Mesenchymal stem cell (in vitro differentiated cells and primary cell): ENCODE results near the gene C17orf107.
A peak's percentile ranks its signal among the peaks of the same experiment; 100 is the strongest.

Source experiments
- DNase-seq: peaks from one replicate; pipeline ENCODE4 v3.0.0-alpha.2; 2013
- H2AFZ ChIP-seq: one replicate; pipeline ENCODE4 v1.6.1; 2013; ENCODE audit warnings: low read depth, mild to moderate bottlenecking, control low read depth, inconsistent platforms, low read length, moderate library complexity
- H2AK5ac ChIP-seq: 2 replicates; pipeline ENCODE4 v1.6.1; 2013; ENCODE audit warnings: low read length, moderate library complexity, mild to moderate bottlenecking, inconsistent platforms; ENCODE audit not compliant: severe bottlenecking
- H2BK120ac ChIP-seq: one replicate; pipeline ENCODE4 v1.6.1; 2013; ENCODE audit warnings: low read depth, mild to moderate bottlenecking, inconsistent platforms, low read length, moderate library complexity
- H2BK12ac ChIP-seq, 2 experiments: one replicate each; pipeline ENCODE4 v1.6.1; 2013; ENCODE audit warnings: inconsistent platforms in 2 of 2, low read length in 2 of 2, mild to moderate bottlenecking in 2 of 2, moderate library complexity in 2 of 2, control low read depth in 1 of 2
- H2BK15ac ChIP-seq: one replicate; pipeline ENCODE4 v1.6.1; 2013; ENCODE audit warnings: mild to moderate bottlenecking, low read depth, inconsistent platforms; ENCODE audit not compliant: poor library complexity, severe bottlenecking
- H2BK5ac ChIP-seq: 2 replicates; pipeline ENCODE4 v1.6.1; 2013; ENCODE audit warnings: low read depth, mild to moderate bottlenecking, low read length, control low read depth, inconsistent platforms; ENCODE audit not compliant: poor library complexity, severe bottlenecking
- H3K14ac ChIP-seq, 2 experiments: one replicate each; pipeline ENCODE4 v1.6.1; 2013; ENCODE audit warnings: inconsistent platforms in 2 of 2, low read length in 2 of 2, control low read depth in 1 of 2, mild to moderate bottlenecking in 1 of 2, moderate library complexity in 1 of 2
- H3K18ac ChIP-seq, 2 experiments: one replicate each; pipeline ENCODE4 v1.6.1; 2013; ENCODE audit warnings: inconsistent platforms in 2 of 2, low read length in 2 of 2, control low read depth in 1 of 2, low read depth in 1 of 2, mild to moderate bottlenecking in 1 of 2
- H3K23ac ChIP-seq, 2 experiments: one replicate each; pipeline ENCODE4 v1.6.1; 2013; ENCODE audit warnings: inconsistent platforms in 2 of 2, low read length in 2 of 2, mild to moderate bottlenecking in 2 of 2, moderate library complexity in 2 of 2, control low read depth in 1 of 2
- H3K27ac ChIP-seq: 2 replicates; pipeline ENCODE4 v1.5.1; 2013; ENCODE audit warnings: mild to moderate bottlenecking, moderate library complexity, low read length, control low read depth, inconsistent platforms; ENCODE audit not compliant: poor library complexity, severe bottlenecking
- H3K27me3 ChIP-seq, 2 experiments: 2 replicates each; pipeline versions ENCODE4 v1.6.1 to v1.7.0; 2013; ENCODE audit warnings: low read length in 2 of 2, mild to moderate bottlenecking in 2 of 2, moderate library complexity in 2 of 2, control low read depth in 1 of 2, inconsistent platforms in 1 of 2; ENCODE audit not compliant: control insufficient read depth in 1 of 2, insufficient read depth in 1 of 2
- H3K36me3 ChIP-seq, 2 experiments: 2 replicates each; pipeline versions ENCODE4 v1.6.1 to v1.7.0; 2013; ENCODE audit warnings: low read length in 2 of 2, control low read depth in 1 of 2, inconsistent platforms in 1 of 2, low read depth in 1 of 2, mild to moderate bottlenecking in 1 of 2; ENCODE audit not compliant: insufficient read depth in 2 of 2, control insufficient read depth in 1 of 2
- H3K4ac ChIP-seq, 2 experiments: one replicate each; pipeline ENCODE4 v1.6.1; 2013; ENCODE audit warnings: inconsistent platforms in 2 of 2, low read length in 2 of 2, mild to moderate bottlenecking in 2 of 2, moderate library complexity in 2 of 2, control low read depth in 1 of 2, low read depth in 1 of 2
- H3K4me1 ChIP-seq: 2 replicates; pipeline ENCODE4 v1.6.1; 2013; ENCODE audit warnings: low read depth, low read length, control low read depth; ENCODE audit not compliant: control insufficient read depth, insufficient read depth
- H3K4me2 ChIP-seq: 2 replicates; pipeline ENCODE4 v1.6.1; 2013; ENCODE audit warnings: low read length, mild to moderate bottlenecking, inconsistent platforms; ENCODE audit not compliant: poor library complexity, severe bottlenecking
- H3K4me3 ChIP-seq, 2 experiments: 2 replicates each; pipeline versions ENCODE4 v1.5.1 to v1.7.0; 2013; ENCODE audit warnings: low read length in 2 of 2, mild to moderate bottlenecking in 2 of 2, control low read depth in 1 of 2, low read depth in 1 of 2; ENCODE audit not compliant: insufficient read depth in 1 of 2
- H3K79me1 ChIP-seq: replicated peaks from 2 replicates; pipeline ENCODE4 v1.6.1; 2013; ENCODE audit warnings: mild to moderate bottlenecking, control low read depth, low read length, inconsistent platforms; ENCODE audit not compliant: poor library complexity, severe bottlenecking
- H3K9ac ChIP-seq: 2 replicates; pipeline ENCODE4 v1.7.0; 2013; ENCODE audit warnings: mild to moderate bottlenecking, low read length, moderate library complexity
- H3K9me3 ChIP-seq: 2 replicates; pipeline ENCODE4 v1.7.0; 2013; ENCODE audit warnings: mild to moderate bottlenecking, low read length; ENCODE audit not compliant: control insufficient read depth
- H4K8ac ChIP-seq: one replicate; pipeline ENCODE4 v1.6.1; 2013; ENCODE audit warnings: inconsistent platforms, mild to moderate bottlenecking, low read length, moderate library complexity
- H4K91ac ChIP-seq: one replicate; pipeline ENCODE4 v1.6.1; 2013; ENCODE audit warnings: mild to moderate bottlenecking, low read length, inconsistent platforms
- WGBS: methylation state at CpG from one replicate; pipeline ENCODE4 v1.1.7; 2013; ENCODE audit warnings: mixed read lengths; 5-methylcytosine and 5-hydroxymethylcytosine counted together

C17orf107 gene

GRCh38 chr17:4934173-4934979 lies 35.0 kb downstream of the C17orf107 start:
- 54% methylated on average over 13 of the region's 14 CpGs for WGBS
- Histone ChIP-seq H3K4me3 (peak overlapping the region in 1 of 2 experiments; percentile 59), H4K8ac (peak overlapping the region; percentile 94)

GRCh38 chr17:4935650-4936049 lies 36.3 kb downstream of the C17orf107 start:
- no peak overlapping the region for H3K14ac ChIP-seq
- H2BK5ac ChIP-seq: no peak overlapping the region
- no peak overlapping the region for H3K23ac ChIP-seq

More at GRCh38 chr17:4934173-4934979, 35.0 kb downstream of the C17orf107 start:
- Histone ChIP-seq H4K91ac (peak overlapping the region; percentile 81), H2BK120ac (no peak overlapping the region), H2AK5ac (peak overlapping the region; percentile 45), H3K79me1 (peaks cover 31% of the 10 kb centered on the region), H3K23ac (no peak overlapping the region), H2BK5ac (no peak overlapping the region), H3K4ac (peak overlapping the region in 1 of 2 experiments; percentile 13), H3K4me1 (peaks cover 25% of the 10 kb centered on the region), H2AFZ (peak overlapping the region; percentile 60), H3K14ac (peak overlapping the region in 1 of 2 experiments; percentile 68), H2BK15ac (no peak overlapping the region), H3K27me3 (no peaks in the 10 kb centered on the region), H3K4me2 (peak overlapping the region; percentile 38), H3K18ac (peak overlapping the region in 1 of 2 experiments; percentile 37), H3K36me3 (peaks cover 42 to 50% of the 10 kb centered on the region in 2 experiments), H3K9ac (peak overlapping the region; percentile 71), H2BK12ac (no peak overlapping the region), H3K9me3 (no peaks in the 10 kb centered on the region), H3K27ac (peak overlapping the region; percentile 24)
- peak; percentile 65 for DNase-seq

GRCh38 chr17:4936436-4936835 lies 37.1 kb downstream of the C17orf107 start:
- no peak overlapping the region for H2BK120ac ChIP-seq
- H3K4me3 ChIP-seq: no peak overlapping the region
- no peak overlapping the region for H2BK15ac ChIP-seq
- H3K4ac ChIP-seq: no peak overlapping the region
- H3K27ac ChIP-seq: no peak overlapping the region
- no peak overlapping the region for H3K23ac ChIP-seq
- no peak overlapping the region for H2AK5ac ChIP-seq
- no peak overlapping the region for H3K4me2 ChIP-seq
- H3K18ac ChIP-seq: no peak overlapping the region
- no peak overlapping the region for H2AFZ ChIP-seq
- H3K14ac ChIP-seq: no peak overlapping the region
- H4K8ac ChIP-seq: no peak overlapping the region
- H3K27me3 ChIP-seq: no peaks in the 10 kb centered on the region
- H3K79me1 ChIP-seq: peaks cover 31% of the 10 kb centered on the region
- no peaks in the 10 kb centered on the region for H3K9me3 ChIP-seq
- H3K9ac ChIP-seq: no peak overlapping the region
- no peak for DNase-seq
- over 99% methylated on average over 3 of the region's 3 CpGs for WGBS
- H4K91ac ChIP-seq: no peak overlapping the region
- no peak overlapping the region for H2BK5ac ChIP-seq
- peaks cover 28% of the 10 kb centered on the region for H3K4me1 ChIP-seq
- peaks cover 35 to 50% of the 10 kb centered on the region in 2 experiments for H3K36me3 ChIP-seq
- H2BK12ac ChIP-seq: no peak overlapping the region

More at GRCh38 chr17:4935650-4936049, 36.3 kb downstream of the C17orf107 start:
- H3K9me3 ChIP-seq: no peaks in the 10 kb centered on the region
- peak overlapping the region; percentile 62 for H2BK15ac ChIP-seq
- H2BK12ac ChIP-seq: no peak overlapping the region
- H2AK5ac ChIP-seq: no peak overlapping the region
- no peak for DNase-seq
- no peak overlapping the region for H3K4me3 ChIP-seq
- peaks cover 25% of the 10 kb centered on the region for H3K4me1 ChIP-seq
- no peaks in the 10 kb centered on the region for H3K27me3 ChIP-seq
- peaks cover 41 to 50% of the 10 kb centered on the region in 2 experiments for H3K36me3 ChIP-seq
- H3K4me2 ChIP-seq: no peak overlapping the region
- no peak overlapping the region for H4K91ac ChIP-seq
- H3K79me1 ChIP-seq: peaks cover 31% of the 10 kb centered on the region
- no peak overlapping the region for H2BK120ac ChIP-seq
- no peak overlapping the region for H3K18ac ChIP-seq
- H3K9ac ChIP-seq: no peak overlapping the region
- no peak overlapping the region for H3K4ac ChIP-seq
- no peak overlapping the region for H4K8ac ChIP-seq
- no peak overlapping the region for H3K27ac ChIP-seq
- no peak overlapping the region for H2AFZ ChIP-seq

- no peak overlapping the region for H3K18ac ChIP-seq
- DNase-seq: no peak
- H3K79me1 ChIP-seq: peaks cover 31% of the 10 kb centered on the region
- H3K27me3 ChIP-seq: no peaks in the 10 kb centered on the region
- H2BK120ac ChIP-seq: no peak overlapping the region
- no peak overlapping the region for H3K4ac ChIP-seq
- no peak overlapping the region for H3K4me2 ChIP-seq
- no peak overlapping the region for H2BK5ac ChIP-seq
- H2BK15ac ChIP-seq: no peak overlapping the region
- peak overlapping the region; percentile 97 for H3K9ac ChIP-seq
- no peaks in the 10 kb centered on the region for H3K9me3 ChIP-seq
- no peak overlapping the region for H3K27ac ChIP-seq
- H3K4me3 ChIP-seq: no peak overlapping the region
- H4K8ac ChIP-seq: no peak overlapping the region
- H4K91ac ChIP-seq: no peak overlapping the region
- WGBS: 98% methylated on average over 16 of the region's 16 CpGs
- no peak overlapping the region for H3K14ac ChIP-seq
- no peak overlapping the region for H3K23ac ChIP-seq
- no peak overlapping the region for H2BK12ac ChIP-seq
- no peak overlapping the region for H2AFZ ChIP-seq
- H3K36me3 ChIP-seq: peaks cover 42 to 50% of the 10 kb centered on the region in 2 experiments
- peaks cover 34% of the 10 kb centered on the region for H3K4me1 ChIP-seq
- H2AK5ac ChIP-seq: no peak overlapping the region
Measured at GRCh38 chr17:4937553-4937952, 38.2 kb downstream of the C17orf107 start.
